Measurements from ENCODE around the gene AP4M1. TPM values are rescaled to one million over a fixed set of nuclear protein-coding genes. Genes with fewer than 3 reads are reported as not detected.

AP4M1 gene
- total RNA-seq, 3 donors from 2014 or later = 13.8 to 23.3 (median 18.7) TPM

DNA sequence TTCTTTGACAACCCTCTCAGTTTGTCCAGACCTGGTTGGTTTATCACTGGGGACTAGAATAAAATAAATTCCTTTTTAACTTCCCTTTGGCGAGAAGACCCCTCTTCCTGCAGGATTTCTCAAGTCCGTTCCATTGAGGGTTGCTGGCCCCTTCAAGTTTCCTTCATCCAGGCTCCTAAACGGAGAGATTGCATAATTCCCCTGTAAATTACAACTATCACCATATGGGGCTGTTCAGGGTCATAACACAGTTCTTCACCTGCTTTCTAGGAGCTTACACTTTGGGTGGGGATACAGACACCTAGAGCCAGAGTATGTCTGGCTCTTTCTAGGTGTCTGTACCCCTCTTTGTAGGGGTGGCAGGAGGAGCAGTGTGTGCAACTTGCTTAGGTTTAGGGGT, 15.9 kb upstream of the AP4M1 start:
- no peak for TF ChIP-seq POLR2A (IDR thresholded peaks at IDR 0.05)
- TF ChIP-seq, protein P1, sequence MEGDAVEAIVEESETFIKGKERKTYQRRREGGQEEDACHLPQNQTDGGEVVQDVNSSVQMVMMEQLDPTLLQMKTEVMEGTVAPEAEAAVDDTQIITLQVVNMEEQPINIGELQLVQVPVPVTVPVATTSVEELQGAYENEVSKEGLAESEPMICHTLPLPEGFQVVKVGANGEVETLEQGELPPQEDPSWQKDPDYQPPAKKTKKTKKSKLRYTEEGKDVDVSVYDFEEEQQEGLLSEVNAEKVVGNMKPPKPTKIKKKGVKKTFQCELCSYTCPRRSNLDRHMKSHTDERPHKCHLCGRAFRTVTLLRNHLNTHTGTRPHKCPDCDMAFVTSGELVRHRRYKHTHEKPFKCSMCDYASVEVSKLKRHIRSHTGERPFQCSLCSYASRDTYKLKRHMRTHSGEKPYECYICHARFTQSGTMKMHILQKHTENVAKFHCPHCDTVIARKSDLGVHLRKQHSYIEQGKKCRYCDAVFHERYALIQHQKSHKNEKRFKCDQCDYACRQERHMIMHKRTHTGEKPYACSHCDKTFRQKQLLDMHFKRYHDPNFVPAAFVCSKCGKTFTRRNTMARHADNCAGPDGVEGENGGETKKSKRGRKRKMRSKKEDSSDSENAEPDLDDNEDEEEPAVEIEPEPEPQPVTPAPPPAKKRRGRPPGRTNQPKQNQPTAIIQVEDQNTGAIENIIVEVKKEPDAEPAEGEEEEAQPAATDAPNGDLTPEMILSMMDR (IDR thresholded peaks at IDR 0.05) = no peak
- TF ChIP-seq POLR2AphosphoS5 (IDR thresholded peaks at IDR 0.05) = no peak
- Histone ChIP-seq H3K4me3 (no peak overlapping the region), H3K27ac (no peak overlapping the region), H3K4me1 (peaks cover 0 to 4% of the 10 kb centered on the region in 2 donors), H3K27me3 (no peaks in the 10 kb centered on the region), H3K9me3 (no peaks in the 10 kb centered on the region), H3K36me3 (no peaks in the 10 kb centered on the region)
- no peak for DNase-seq (ENCODE audit: low spot score in 2 of 2)
- intact Hi-C loops (cut with DNase I; ENCODE audit: low total_unique reads) = loop anchor here (10.0 kb wide), 2 partner anchors 59 to 71 kb away; partner anchors contain the start of genes LAMTOR4 and ZKSCAN1

DNA sequence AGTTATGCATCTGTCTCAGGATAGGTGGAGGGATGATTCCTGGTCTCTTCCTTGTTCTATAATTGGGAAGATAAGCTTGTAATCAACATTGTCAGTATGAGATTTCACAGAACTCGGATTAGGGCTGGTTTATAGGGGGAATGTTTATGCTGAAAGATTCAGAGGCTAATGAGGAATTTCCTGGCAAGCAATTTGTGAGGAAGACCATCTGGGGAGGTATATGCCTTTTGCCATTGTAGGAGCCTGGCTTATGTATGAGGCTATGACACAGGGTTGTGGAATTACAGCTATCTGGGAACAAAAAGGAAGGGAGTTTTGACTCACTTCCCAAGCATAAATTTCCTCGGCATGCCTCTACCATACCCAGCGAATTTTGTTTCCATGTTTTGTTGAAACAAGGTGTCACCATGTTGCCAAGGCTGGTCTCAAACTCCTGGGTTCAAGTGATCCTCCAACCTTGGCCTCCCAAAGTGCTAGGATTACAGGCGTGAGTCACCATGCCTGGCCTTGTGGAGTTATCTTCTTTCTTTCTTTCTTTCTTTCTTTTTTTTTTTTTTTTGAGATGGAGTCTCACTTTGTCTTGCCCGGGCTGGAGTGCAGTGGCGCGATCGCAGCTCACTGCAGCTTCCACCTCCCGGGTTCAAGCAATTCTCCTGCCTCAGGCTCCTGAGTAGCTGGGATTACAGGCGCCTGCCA, 14.2 kb upstream of the AP4M1 start:
- intact Hi-C loops (cut with DNase I; ENCODE audit: low total_unique reads) = loop anchor here (10.0 kb wide), 2 partner anchors 58 to 72 kb away; partner anchors contain the start of genes LAMTOR4 and ZKSCAN1
- H3K27me3 ChIP-seq = no peaks in the 10 kb centered on the region

DNA sequence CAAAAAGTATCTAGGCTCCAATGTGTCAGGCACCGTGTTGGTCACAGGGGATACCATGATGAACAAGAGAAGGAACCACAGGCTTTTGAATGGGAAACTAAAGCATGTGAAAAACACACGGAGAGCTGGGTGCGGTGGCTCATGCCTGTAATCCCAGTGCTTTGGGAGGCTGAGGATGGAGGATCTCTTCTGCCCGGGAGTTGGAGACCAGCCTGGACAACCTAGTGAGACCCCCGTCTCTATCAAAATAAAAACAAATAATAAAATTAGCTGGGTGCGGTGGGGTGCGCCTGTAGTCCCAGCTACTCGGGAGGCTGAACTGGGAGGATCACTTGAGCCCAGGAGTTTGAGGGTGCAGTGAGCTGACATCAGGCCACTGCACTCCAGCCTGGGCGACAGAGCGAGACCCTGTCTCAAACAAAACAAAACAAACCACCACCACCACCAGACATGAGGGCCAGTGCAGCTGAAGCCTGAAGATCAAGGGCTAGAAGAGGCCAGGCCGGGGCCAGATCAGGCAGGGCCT, 13.3 kb upstream of the AP4M1 start:
- no peak for DNase-seq (ENCODE audit: low spot score in 2 of 2)
- Histone ChIP-seq H3K27ac (peak overlapping the region; percentile 88 to 90), H3K9me3 (no peaks in the 10 kb centered on the region), H3K4me3 (peak overlapping the region; percentile 57 to 87 (median 78)), H3K27me3 (no peaks in the 10 kb centered on the region), H3K36me3 (peaks cover 9% of the 10 kb centered on the region), H3K4me1 (peaks cover 0 to 3% of the 10 kb centered on the region in 2 donors)
- intact Hi-C loops (cut with DNase I; ENCODE audit: low total_unique reads) = loop anchor here (10.0 kb wide), 2 partner anchors 57 to 73 kb away; partner anchors contain the start of genes LAMTOR4 and ZKSCAN1
- TF ChIP-seq POLR2A (IDR thresholded peaks at IDR 0.05) = no peak
- no peak for TF ChIP-seq POLR2AphosphoS5 (IDR thresholded peaks at IDR 0.05)
- TF ChIP-seq, protein P1 (IDR thresholded peaks at IDR 0.05) = no peak

More for the DNA sequence above, 14.2 kb upstream of the AP4M1 start:
- peaks cover 0 to 3% of the 10 kb centered on the region in 2 donors for H3K4me1 ChIP-seq
- no peak overlapping the region for H3K4me3 ChIP-seq
- peaks cover 9% of the 10 kb centered on the region for H3K36me3 ChIP-seq
- H3K27ac ChIP-seq = no peak overlapping the region
- no peak for DNase-seq (ENCODE audit: low spot score in 2 of 2)
- TF ChIP-seq POLR2A (IDR thresholded peaks at IDR 0.05) = no peak
- H3K9me3 ChIP-seq = no peaks in the 10 kb centered on the region

DNA sequence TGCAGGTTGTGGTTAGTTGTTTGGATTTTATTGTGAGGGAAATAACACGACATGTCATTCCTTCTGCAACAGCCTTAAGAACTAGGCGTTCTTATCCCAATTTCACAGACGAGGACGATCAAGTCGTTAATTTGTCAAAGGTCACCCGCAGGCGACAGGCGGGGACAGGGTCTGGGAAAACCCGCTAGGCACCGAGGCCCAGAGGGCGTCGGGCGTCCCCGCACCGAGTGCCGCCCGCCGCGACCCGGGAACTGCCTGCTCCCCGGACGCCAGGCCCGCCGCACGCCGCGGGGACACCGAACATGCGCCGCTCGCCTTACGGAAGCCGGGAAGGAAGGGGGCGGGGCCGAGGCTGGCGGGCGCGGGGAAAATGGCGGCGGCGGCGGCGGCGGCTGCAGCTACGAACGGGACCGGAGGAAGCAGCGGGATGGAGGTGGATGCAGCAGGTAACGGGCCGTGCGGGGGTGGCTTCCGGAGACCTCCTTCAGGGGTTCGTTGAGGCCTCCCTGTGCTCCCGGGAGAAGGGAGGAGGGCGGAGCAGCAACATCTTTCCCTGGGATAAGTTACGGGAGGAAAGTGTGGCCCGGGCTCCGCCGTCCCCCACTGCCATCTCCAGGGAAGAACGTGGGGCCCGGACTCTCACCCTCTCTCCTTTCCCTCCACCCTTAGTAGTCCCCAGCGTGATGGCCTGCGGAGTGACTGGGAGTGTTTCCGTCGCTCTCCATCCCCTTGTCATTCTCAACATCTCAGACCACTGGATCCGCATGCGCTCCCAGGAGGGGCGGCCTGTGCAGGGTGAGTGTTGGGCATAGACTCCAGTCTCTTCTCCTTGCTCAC, 12.6 kb upstream of the AP4M1 start, which contains the start of gene COPS6:
COPS6 (plus strand) TSS at position 349 of the 837 bp plus-strand sequence; CDS start at position 371, 22 bp downstream.
- TF ChIP-seq, protein P1 (IDR thresholded peaks at IDR 0.05) = no peak
- TF ChIP-seq POLR2A (IDR thresholded peaks at IDR 0.05) (peak; percentile 62), POLR2AphosphoS5 (IDR thresholded peaks at IDR 0.05) (peak; percentile 91 to 92 (median 92))
- peak within 1 kb of the TSS; percentile 88 to 90 for H3K27ac ChIP-seq

More for the DNA sequence above, 12.6 kb upstream of the AP4M1 start, which contains the start of gene COPS6:
- intact Hi-C loops (cut with DNase I; ENCODE audit: low total_unique reads) = loop anchor here (10.0 kb wide), 2 partner anchors 56 to 74 kb away; partner anchors contain the start of genes LAMTOR4 and ZKSCAN1
- Histone ChIP-seq H3K36me3 (peaks cover 9% of the 10 kb centered on the region), H3K4me3 (peak within 1 kb of the TSS; percentile 57 to 87 (median 78)), H3K4me1 (peaks cover 0 to 3% of the 10 kb centered on the region in 2 donors), H3K9me3 (no peaks in the 10 kb centered on the region), H3K27me3 (no peaks in the 10 kb centered on the region)
- peak; percentile 63 to 83 for DNase-seq (ENCODE audit: low spot score in 2 of 2)

Data from breast epithelium (tissue), 4 donors.